Measurements from ENCODE around the gene POLR1A. TPM values are rescaled to one million over a fixed set of nuclear protein-coding genes. Genes with fewer than 3 reads are reported as not detected.

The POLR1A gene
- total and polyA plus RNA-seq, 2 of the 13 experiments (the other 11 are each of a cell fraction or from before 2014, with no cell fraction given): 7.2 to 39.9 TPM

- no peak for TF ChIP-seq ATF6 (CRISPR knock-in tag; conservative IDR thresholded peaks at IDR 0.05)
- peak; percentile 64; the same call in 1 of the 2 replicates for TF ChIP-seq ZBTB4 (CRISPR knock-in tag; IDR thresholded peaks at IDR 0.05; ENCODE audit: borderline replicate concordance)
- TF ChIP-seq ZNF605 (CRISPR knock-in tag; IDR thresholded peaks at IDR 0.05): peak; percentile 33; the same call in 1 of the 2 replicates
- peak in 1 of 2 experiments; percentile 37; a peak in 1 of 4 replicates for TF ChIP-seq HMGXB4 (CRISPR knock-in tag; IDR thresholded peaks at IDR 0.05; ENCODE audit: borderline replicate concordance in 1 of 2, low read depth in 1 of 2)
- peak; percentile 24 for TF ChIP-seq YY1 (IDR thresholded peaks at IDR 0.05; ENCODE audit: insufficient read depth, insufficient replicate concordance, low read depth, low read length)
- no peak for TF ChIP-seq ZNF558 (CRISPR knock-in tag; IDR thresholded peaks at IDR 0.05; ENCODE audit: borderline replicate concordance)
- peak; percentile 65 for TF ChIP-seq SALL1 (CRISPR knock-in tag; IDR thresholded peaks at IDR 0.05)
- TF ChIP-seq ZNF574 (CRISPR knock-in tag; IDR thresholded peaks at IDR 0.05): peak; percentile 39; the same call in 1 of the 2 replicates
- 0 out of 2 replicates have a peak, but pooled peaks have one; percentile 32 for TF ChIP-seq ZMAT3 (CRISPR knock-in tag; conservative IDR thresholded peaks at IDR 0.05)
- peak; percentile 94 for TF ChIP-seq CTCF (CRISPR knock-in tag; IDR thresholded peaks at IDR 0.05)
- peak; percentile 42; the same call in 1 of the 2 replicates for TF ChIP-seq TBX2 (CRISPR knock-in tag; IDR thresholded peaks at IDR 0.05; ENCODE audit: borderline replicate concordance)
- TF ChIP-seq ZBTB38 (CRISPR knock-in tag; IDR thresholded peaks at IDR 0.05): peak; percentile 82
- peak; percentile 37; the same call in 1 of the 2 replicates for TF ChIP-seq REPIN1 (CRISPR knock-in tag; IDR thresholded peaks at IDR 0.05; ENCODE audit: borderline replicate concordance, low read depth)
- peak; percentile 59 for TF ChIP-seq SKI (IDR thresholded peaks at IDR 0.05; ENCODE audit: partially characterized antibody)
Measured at GRCh38 chr2:86079981-86080911, 25.4 kb downstream of the POLR1A start (continued).
